Osteocyte (in vitro differentiated cells): ENCODE results near the gene LUM. TPM values are rescaled to one million over a fixed set of nuclear protein-coding genes. Genes with fewer than 3 reads are reported as not detected.
A peak's percentile ranks its signal among the peaks of the same experiment; 100 is the strongest.

ENCODE experiments used
- DNase-seq: peaks from one replicate; pipeline ENCODE4 v3.0.0; 2021; ENCODE audit warnings: mixed read lengths; ENCODE audit not compliant: unreplicated experiment; ENCODE audit errors: extremely low spot score
- H3K27ac Mint-ChIP-seq: one replicate; pipeline ENCODE4 v1.8.0; 2021; ENCODE audit warnings: mild to moderate bottlenecking, mixed read lengths; ENCODE audit not compliant: unreplicated experiment
- H3K27me3 Mint-ChIP-seq: one replicate; pipeline ENCODE4 v1.8.0; 2021; ENCODE audit warnings: mixed read lengths; ENCODE audit not compliant: unreplicated experiment
- H3K36me3 Mint-ChIP-seq: one replicate; pipeline ENCODE4 v1.8.0; 2021; ENCODE audit warnings: mixed read lengths; ENCODE audit not compliant: unreplicated experiment
- H3K4me1 Mint-ChIP-seq: one replicate; pipeline ENCODE4 v1.8.0; 2021; ENCODE audit warnings: mixed read lengths; ENCODE audit not compliant: unreplicated experiment
- H3K4me3 Mint-ChIP-seq: one replicate; pipeline ENCODE4 v1.8.0; 2021; ENCODE audit warnings: mild to moderate bottlenecking, moderate library complexity, mixed read lengths; ENCODE audit not compliant: unreplicated experiment
- H3K9me3 Mint-ChIP-seq: one replicate; pipeline ENCODE4 v1.8.0; 2021; ENCODE audit warnings: mixed read lengths; ENCODE audit not compliant: unreplicated experiment
- CTCF ChIP-seq: fragments of 200-600 bp; sonication (generic); IDR thresholded peaks from 2 replicates; pipeline ENCODE4 v1.5.0; 2021; ENCODE audit warnings: antibody characterized with exemption, mild to moderate bottlenecking, moderate library complexity
- total RNA-seq: library from RNA; stranded (reverse); gene quantifications from 2 replicates; pipeline ENCODE4 v1.2.1, GENCODE V29; 2021

The LUM gene
- total RNA-seq, 1 donor from 2014 or later = 481 TPM

DNA sequence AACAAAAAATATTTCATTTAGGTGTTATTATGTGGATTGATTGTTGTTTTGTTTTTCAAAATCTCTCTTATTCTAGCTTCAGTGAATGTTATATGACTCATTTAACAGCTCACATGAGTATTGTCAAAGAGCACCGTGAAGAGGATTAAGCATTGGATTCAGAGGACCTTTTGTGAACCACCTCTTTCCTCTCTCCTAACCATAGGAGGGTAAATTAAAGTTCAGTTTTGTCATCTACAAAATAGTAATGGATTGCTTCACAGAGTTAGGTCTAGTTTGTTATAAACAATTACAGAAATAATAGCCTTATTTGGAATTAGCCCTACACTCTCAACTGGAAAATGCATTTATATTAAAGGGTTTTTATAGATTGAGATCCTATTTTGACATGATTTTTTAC is 52.5 kb downstream of the LUM start:
- Mint-ChIP-seq H3K36me3 (no peaks in the 10 kb centered on the region), H3K9me3 (peaks cover 4% of the 10 kb centered on the region), H3K4me3 (no peak overlapping the region), H3K27me3 (no peaks in the 10 kb centered on the region), H3K27ac (no peak overlapping the region), H3K4me1 (peaks cover 15% of the 10 kb centered on the region)
- no peak for DNase-seq
- no peak for TF ChIP-seq CTCF

GRCh38 chr12:91057368-91058165 is 53.7 kb downstream of the LUM start, which contains the start of gene KERA:
Gene KERA, minus strand, starts transcription at chr12:91058024. Its CDS starts 1,743 bp downstream, at chr12:91056281.
- Mint-ChIP-seq H3K36me3 (no peaks in the 10 kb centered on the region), H3K27me3 (no peaks in the 10 kb centered on the region), H3K9me3 (peaks cover 4% of the 10 kb centered on the region), H3K4me3 (no peak within 1 kb of the TSS), H3K27ac (no peak within 1 kb of the TSS), H3K4me1 (peaks cover 16% of the 10 kb centered on the region)
- no peak for DNase-seq
- TF ChIP-seq CTCF = no peak

DNA sequence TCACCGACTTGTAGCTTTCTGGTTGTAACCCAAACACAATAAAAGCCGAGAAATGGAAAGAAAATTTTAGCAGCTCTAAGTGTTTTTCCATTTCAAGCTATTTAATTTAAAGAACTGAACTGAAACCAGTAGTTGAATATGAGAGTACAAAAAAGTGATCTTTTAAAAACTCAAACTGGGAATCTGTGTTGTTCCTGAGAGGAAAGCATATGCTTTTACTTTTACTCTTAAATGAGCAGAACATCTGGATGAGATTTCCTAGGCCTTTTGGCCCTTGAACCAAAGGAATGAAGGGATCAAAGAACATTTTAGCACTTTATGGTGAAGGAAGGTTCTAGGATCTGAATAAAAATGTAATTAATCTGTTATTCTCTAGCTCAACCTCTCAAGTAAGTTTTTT is 54.8 kb downstream of the LUM start:
- H3K36me3 Mint-ChIP-seq = no peaks in the 10 kb centered on the region
- no peak for DNase-seq
- no peak overlapping the region for H3K4me3 Mint-ChIP-seq
- TF ChIP-seq CTCF = no peak
- H3K4me1 Mint-ChIP-seq = peaks cover 16% of the 10 kb centered on the region
- no peaks in the 10 kb centered on the region for H3K27me3 Mint-ChIP-seq
- H3K9me3 Mint-ChIP-seq = peaks cover 4% of the 10 kb centered on the region
- H3K27ac Mint-ChIP-seq = no peak overlapping the region

DNA sequence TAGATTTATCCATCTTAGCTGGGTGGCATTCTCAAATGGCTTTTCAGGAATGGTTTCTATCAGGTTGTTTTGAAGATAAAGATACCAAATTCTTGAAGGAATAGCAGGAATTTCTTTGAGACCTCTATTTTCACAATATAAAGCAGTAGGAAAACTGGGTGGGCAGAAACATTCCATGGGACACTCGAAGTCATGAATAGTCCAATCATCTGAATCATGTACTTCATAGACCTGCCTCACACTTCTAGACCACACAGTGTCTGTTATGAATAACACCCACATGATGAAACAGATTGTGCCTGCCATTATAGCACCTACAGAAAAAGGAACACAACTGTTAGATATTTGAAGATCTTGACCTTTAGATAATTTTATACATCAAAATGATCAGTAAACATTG is 55.3 kb downstream of the LUM start:
- Mint-ChIP-seq H3K4me3 (no peak overlapping the region), H3K36me3 (no peaks in the 10 kb centered on the region), H3K27ac (no peak overlapping the region), H3K9me3 (peaks cover 4% of the 10 kb centered on the region), H3K4me1 (peaks cover 16% of the 10 kb centered on the region), H3K27me3 (no peaks in the 10 kb centered on the region)
- TF ChIP-seq CTCF = no peak
- no peak for DNase-seq

GRCh38 chr12:91053951-91054715 is 57.2 kb downstream of the LUM start:
- DNase-seq = peak; percentile 83
- Mint-ChIP-seq H3K36me3 (no peaks in the 10 kb centered on the region), H3K4me3 (no peak overlapping the region), H3K9me3 (peaks cover 4% of the 10 kb centered on the region), H3K27me3 (no peaks in the 10 kb centered on the region), H3K27ac (peak overlapping the region; percentile 56), H3K4me1 (peaks cover 16% of the 10 kb centered on the region)
- TF ChIP-seq CTCF = no peak
